MCF 10A (cell line): ENCODE measurements around the gene XRN1. TPM values are rescaled to one million over a fixed set of nuclear protein-coding genes. Genes with fewer than 3 reads are reported as not detected.
"Not testable (repeated sequence)": the region's sequence is repeated elsewhere in the genome, so short reads cannot be mapped to it uniquely, and the experiment has no call there.

Source experiments
- BruUV-seq: library from RNA; stranded (reverse); fragments of 400-500 nt; replicated peaks from 2 replicates; lab custom pipeline; 2021; lab: Mats Ljungman, UMichigan
- CTCF ChIA-PET: fragments of 300-600 bp; sonication (Branson Sonifier 250); formaldehyde crosslinking; extraction: SDS; loops from one replicate; lab custom pipeline; 2021; ENCODE audit warnings: antibody characterized with exemption, inconsistent platforms; lab: Yijun Ruan, JAX
- POLR2A ChIA-PET: fragments of 300-600, 350-650 bp; sonication (Branson Sonifier 250); formaldehyde crosslinking; extraction: SDS; loops from one replicate; lab custom pipeline; 2020; ENCODE audit warnings: antibody characterized with exemption, inconsistent platforms; lab: Yijun Ruan, JAX
- DNase-seq: peaks from one replicate; pipeline ENCODE4 v3.0.0-alpha.2; 2018; ENCODE audit not compliant: unreplicated experiment
- H3K27ac Mint-ChIP-seq: one replicate; pipeline ENCODE4 v1.8.0; 2022; ENCODE audit warnings: mild to moderate bottlenecking, low read depth, mixed read lengths; ENCODE audit not compliant: unreplicated experiment
- H3K27me3 Mint-ChIP-seq: one replicate; pipeline ENCODE4 v1.8.0; 2022; ENCODE audit warnings: mixed read lengths; ENCODE audit not compliant: insufficient read depth, unreplicated experiment
- H3K36me3 Mint-ChIP-seq: one replicate; pipeline ENCODE4 v1.8.0; 2022; ENCODE audit warnings: mild to moderate bottlenecking, moderate library complexity, mixed read lengths; ENCODE audit not compliant: insufficient read depth, unreplicated experiment
- H3K4me1 Mint-ChIP-seq: one replicate; pipeline ENCODE4 v1.8.0; 2022; ENCODE audit warnings: mixed read lengths; ENCODE audit not compliant: insufficient read depth, unreplicated experiment
- H3K4me3 Mint-ChIP-seq: one replicate; pipeline ENCODE4 v1.8.0; 2022; ENCODE audit warnings: mild to moderate bottlenecking, moderate library complexity, mixed read lengths; ENCODE audit not compliant: unreplicated experiment
- H3K9me3 Mint-ChIP-seq: one replicate; pipeline ENCODE4 v1.8.0; 2022; ENCODE audit warnings: mixed read lengths; ENCODE audit not compliant: unreplicated experiment
- CTCF ChIP-seq: fragments of 200-600 bp; IDR thresholded peaks from one replicate; pipeline ENCODE4 v1.8.0; 2022; ENCODE audit warnings: antibody characterized with exemption, mild to moderate bottlenecking; ENCODE audit not compliant: unreplicated experiment
- intact Hi-C: fragments of 100-400 bp; cut with micrococcal nuclease; formaldehyde crosslinking; loops from 2 replicates; pipeline ENCODE4 v1.14.1; 2022
- total RNA-seq: library from RNA; stranded (reverse); gene quantifications from 2 replicates; pipeline ENCODE4 v1.2.3, GENCODE V29; 2022

The XRN1 gene
- total RNA-seq, 1 experiment from 2014 or later, result 21.7 TPM

- Mint-ChIP-seq H3K4me3 (no peak overlapping the region), H3K9me3 (no peaks in the 10 kb centered on the region), H3K27ac (no peak overlapping the region), H3K36me3 (peaks cover 37% of the 10 kb centered on the region), H3K27me3 (no peaks in the 10 kb centered on the region), H3K4me1 (no peaks in the 10 kb centered on the region)
- TF ChIP-seq CTCF, result no peak
- DNase-seq, result no peak
- ChIA-PET CTCF (interaction anchor here (0.6 to 1.1 kb wide), 3 partner anchors 9 to 16 kb away, joined by 3 to 5 read pairs (median 3); no protein-coding TSS in a partner anchor), POLR2A (interaction anchor here (0.6 to 0.9 kb wide), 4 partner anchors 17 to 269 kb away, joined by 3 to 4 read pairs (median 4); no protein-coding TSS in a partner anchor)
- intact Hi-C loops, result no loop called here
- no TSS peak for BruUV-seq
Observed at GRCh38 chr3:142394921-142395622, 52.8 kb downstream of the XRN1 start.

- ChIA-PET POLR2A (no interaction called here), CTCF (interaction anchor here (0.6 kb wide), 1 partner anchor 273 kb away, joined by 3 read pairs; no protein-coding TSS in a partner anchor)
- no peaks in the 10 kb centered on the region for H3K27me3 Mint-ChIP-seq
- H3K4me1 Mint-ChIP-seq, result no peaks in the 10 kb centered on the region
- no TSS peak for BruUV-seq
- H3K9me3 Mint-ChIP-seq, result no peaks in the 10 kb centered on the region
- H3K27ac Mint-ChIP-seq, result no peak overlapping the region
- H3K4me3 Mint-ChIP-seq, result no peak overlapping the region
- intact Hi-C loops, result no loop called here
- H3K36me3 Mint-ChIP-seq, result peaks cover 34% of the 10 kb centered on the region
- no peak for DNase-seq
- TF ChIP-seq CTCF, result no peak
Observed at GRCh38 chr3:142385078-142385477, 62.8 kb downstream of the XRN1 start.

GRCh38 chr3:142374687-142375086 lies 73.2 kb downstream of the XRN1 start:
- H3K4me3 Mint-ChIP-seq, result no peak overlapping the region
- no peak for DNase-seq
- H3K36me3 Mint-ChIP-seq, result peaks cover 50% of the 10 kb centered on the region
- intact Hi-C loops, result no loop called here
- no peaks in the 10 kb centered on the region for H3K9me3 Mint-ChIP-seq
- CTCF ChIA-PET, result interaction anchor here (1.1 kb wide), 1 partner anchor 46 kb away, joined by 3 read pairs; no protein-coding TSS in a partner anchor
- POLR2A ChIA-PET, result no interaction called here
- H3K27ac Mint-ChIP-seq, result no peak overlapping the region
- no TSS peak for BruUV-seq
- TF ChIP-seq CTCF, result no peak
- H3K4me1 Mint-ChIP-seq, result no peaks in the 10 kb centered on the region
- no peaks in the 10 kb centered on the region for H3K27me3 Mint-ChIP-seq

- H3K4me1 Mint-ChIP-seq, H3K4me3 Mint-ChIP-seq, H3K9me3 Mint-ChIP-seq, POLR2A ChIA-PET, DNase-seq, H3K27me3 Mint-ChIP-seq, BruUV-seq, intact Hi-C loops, H3K27ac Mint-ChIP-seq: not testable (repeated sequence)
- H3K36me3 Mint-ChIP-seq, result peaks cover 42% of the 10 kb centered on the region
- CTCF ChIA-PET, result interaction anchor here (0.5 kb wide), 1 partner anchor 269 kb away, joined by 3 read pairs; no protein-coding TSS in a partner anchor
Observed at GRCh38 chr3:142369576-142369975, 78.3 kb downstream of the XRN1 start.
